ENCODE results near the gene LTBP2.
A peak's percentile ranks its signal among the peaks of the same experiment; 100 is the strongest.

Gene LTBP2

DNA sequence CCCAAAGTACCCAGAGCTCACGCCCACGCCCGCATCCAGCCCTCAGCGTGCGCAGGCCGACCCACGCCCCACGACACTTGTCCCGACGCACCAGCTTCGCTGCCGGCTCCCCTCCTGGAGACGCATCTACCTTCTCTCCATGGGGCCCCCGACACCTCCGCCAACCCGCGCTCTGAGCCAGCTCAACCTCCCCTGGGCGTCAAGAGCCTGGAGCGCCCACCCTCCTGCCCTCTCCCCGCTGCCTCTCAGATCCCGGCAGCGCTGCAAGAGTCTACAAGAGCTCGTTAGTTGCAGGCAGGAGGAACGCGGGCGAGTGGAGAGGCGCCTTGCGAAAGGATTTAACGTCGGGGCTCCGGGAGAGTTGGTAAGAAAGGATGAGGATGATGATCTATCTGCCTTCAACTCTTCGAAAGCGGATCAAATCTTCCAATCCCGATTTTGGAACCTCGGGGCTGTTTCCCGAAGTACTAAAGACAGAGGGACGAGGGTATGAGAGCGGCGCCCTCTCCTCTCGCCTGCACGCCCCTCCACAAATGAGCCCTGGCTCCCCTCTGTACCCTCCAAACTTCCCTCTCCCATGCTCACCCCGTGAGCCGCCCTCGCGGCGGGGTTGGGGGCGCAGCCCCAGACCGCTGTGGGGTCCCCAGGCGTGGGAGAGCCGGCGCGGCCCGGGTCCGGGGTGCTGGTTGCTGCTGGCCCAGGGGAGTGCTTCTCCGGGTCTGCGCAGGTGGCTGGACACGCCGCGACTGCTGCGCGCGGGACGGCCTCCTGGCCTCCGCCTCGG, 979 bp downstream of the LTBP2 start:
- DNase-seq (ENCODE audit: low spot score), result no peak
- in situ Hi-C loops (cut with MboI; ENCODE audit: low pct_unique_long_range_greater_than_20kb, low sequenced_read_pairs, unreplicated experiment), result no loop called here
- TF ChIP-seq, protein P1, sequence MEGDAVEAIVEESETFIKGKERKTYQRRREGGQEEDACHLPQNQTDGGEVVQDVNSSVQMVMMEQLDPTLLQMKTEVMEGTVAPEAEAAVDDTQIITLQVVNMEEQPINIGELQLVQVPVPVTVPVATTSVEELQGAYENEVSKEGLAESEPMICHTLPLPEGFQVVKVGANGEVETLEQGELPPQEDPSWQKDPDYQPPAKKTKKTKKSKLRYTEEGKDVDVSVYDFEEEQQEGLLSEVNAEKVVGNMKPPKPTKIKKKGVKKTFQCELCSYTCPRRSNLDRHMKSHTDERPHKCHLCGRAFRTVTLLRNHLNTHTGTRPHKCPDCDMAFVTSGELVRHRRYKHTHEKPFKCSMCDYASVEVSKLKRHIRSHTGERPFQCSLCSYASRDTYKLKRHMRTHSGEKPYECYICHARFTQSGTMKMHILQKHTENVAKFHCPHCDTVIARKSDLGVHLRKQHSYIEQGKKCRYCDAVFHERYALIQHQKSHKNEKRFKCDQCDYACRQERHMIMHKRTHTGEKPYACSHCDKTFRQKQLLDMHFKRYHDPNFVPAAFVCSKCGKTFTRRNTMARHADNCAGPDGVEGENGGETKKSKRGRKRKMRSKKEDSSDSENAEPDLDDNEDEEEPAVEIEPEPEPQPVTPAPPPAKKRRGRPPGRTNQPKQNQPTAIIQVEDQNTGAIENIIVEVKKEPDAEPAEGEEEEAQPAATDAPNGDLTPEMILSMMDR (IDR thresholded peaks at IDR 0.05; ENCODE audit: extremely low read depth, insufficient read depth, missing control alignments), result no peak

- TF ChIP-seq, protein P1 (IDR thresholded peaks at IDR 0.05; ENCODE audit: extremely low read depth, insufficient read depth, missing control alignments), result no peak
- DNase-seq (ENCODE audit: low spot score), result no peak
- in situ Hi-C loops (cut with MboI; ENCODE audit: low pct_unique_long_range_greater_than_20kb, low sequenced_read_pairs, unreplicated experiment), result no loop called here
Observed at GRCh38 chr14:74610199-74610865, 1.7 kb downstream of the LTBP2 start.

- in situ Hi-C loops (cut with MboI; ENCODE audit: low pct_unique_long_range_greater_than_20kb, low sequenced_read_pairs, unreplicated experiment), result no loop called here
- TF ChIP-seq, protein P1 (IDR thresholded peaks at IDR 0.05; ENCODE audit: extremely low read depth, insufficient read depth, missing control alignments), result no peak
Observed at GRCh38 chr14:74609721-74610120, 2.3 kb downstream of the LTBP2 start.

GRCh38 chr14:74608959-74609611, 3.0 kb downstream of the LTBP2 start:
- TF ChIP-seq, protein P1 (IDR thresholded peaks at IDR 0.05; ENCODE audit: extremely low read depth, insufficient read depth, missing control alignments), result peak; percentile 88
- DNase-seq (ENCODE audit: low spot score), result peak; percentile 77
- in situ Hi-C loops (cut with MboI; ENCODE audit: low pct_unique_long_range_greater_than_20kb, low sequenced_read_pairs, unreplicated experiment), result no loop called here

More at GRCh38 chr14:74609721-74610120, 2.3 kb downstream of the LTBP2 start:
- DNase-seq (ENCODE audit: low spot score), result no peak

GRCh38 chr14:74606727-74607126, 5.3 kb downstream of the LTBP2 start:
- TF ChIP-seq, protein P1 (IDR thresholded peaks at IDR 0.05; ENCODE audit: extremely low read depth, insufficient read depth, missing control alignments), result no peak
- in situ Hi-C loops (cut with MboI; ENCODE audit: low pct_unique_long_range_greater_than_20kb, low sequenced_read_pairs, unreplicated experiment), result no loop called here
- DNase-seq (ENCODE audit: low spot score), result no peak

DNA sequence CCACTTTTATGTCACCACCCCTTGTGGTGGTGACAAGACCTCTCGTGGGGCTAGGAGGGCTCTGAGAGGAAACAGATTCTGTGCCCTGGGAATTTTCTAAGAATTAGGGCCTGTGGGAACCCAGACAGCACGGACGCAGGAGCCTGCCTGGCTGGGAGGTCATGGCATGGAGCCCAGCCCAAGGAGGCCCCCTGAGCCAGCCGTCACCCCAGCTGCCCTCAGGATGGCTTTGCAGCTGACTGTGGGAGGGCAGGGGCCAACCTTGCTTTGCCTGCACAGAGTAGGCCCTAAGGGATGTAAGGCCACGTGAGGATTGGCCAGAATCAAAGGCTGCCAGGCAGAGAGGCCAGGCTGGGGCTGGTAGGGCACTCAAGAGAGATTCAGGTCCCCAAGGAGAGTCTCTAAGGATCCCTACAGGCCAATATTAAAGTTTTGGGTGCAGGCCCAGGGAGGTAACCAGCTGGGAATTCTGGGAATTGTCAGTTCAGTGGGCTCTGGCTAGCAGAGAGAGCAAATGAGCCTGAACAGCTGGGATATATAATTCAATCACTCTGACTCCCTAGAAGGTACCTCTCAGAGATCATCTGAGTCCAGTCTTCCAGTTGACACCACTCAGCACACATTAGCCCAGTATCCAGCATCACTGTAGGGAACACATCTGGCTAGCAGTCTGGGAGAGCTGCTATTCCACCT, 6.4 kb downstream of the LTBP2 start:
- TF ChIP-seq, protein P1 (IDR thresholded peaks at IDR 0.05; ENCODE audit: extremely low read depth, insufficient read depth, missing control alignments), result no peak
- in situ Hi-C loops (cut with MboI; ENCODE audit: low pct_unique_long_range_greater_than_20kb, low sequenced_read_pairs, unreplicated experiment), result no loop called here
- no peak for DNase-seq (ENCODE audit: low spot score)
